ENCODE data around the gene SLC66A1. TPM values are rescaled to one million over a fixed set of nuclear protein-coding genes. Genes with fewer than 3 reads are reported as not detected.

Gene SLC66A1
- total RNA-seq, 1 experiment from 2014 or later, result 22.5 TPM

DNA sequence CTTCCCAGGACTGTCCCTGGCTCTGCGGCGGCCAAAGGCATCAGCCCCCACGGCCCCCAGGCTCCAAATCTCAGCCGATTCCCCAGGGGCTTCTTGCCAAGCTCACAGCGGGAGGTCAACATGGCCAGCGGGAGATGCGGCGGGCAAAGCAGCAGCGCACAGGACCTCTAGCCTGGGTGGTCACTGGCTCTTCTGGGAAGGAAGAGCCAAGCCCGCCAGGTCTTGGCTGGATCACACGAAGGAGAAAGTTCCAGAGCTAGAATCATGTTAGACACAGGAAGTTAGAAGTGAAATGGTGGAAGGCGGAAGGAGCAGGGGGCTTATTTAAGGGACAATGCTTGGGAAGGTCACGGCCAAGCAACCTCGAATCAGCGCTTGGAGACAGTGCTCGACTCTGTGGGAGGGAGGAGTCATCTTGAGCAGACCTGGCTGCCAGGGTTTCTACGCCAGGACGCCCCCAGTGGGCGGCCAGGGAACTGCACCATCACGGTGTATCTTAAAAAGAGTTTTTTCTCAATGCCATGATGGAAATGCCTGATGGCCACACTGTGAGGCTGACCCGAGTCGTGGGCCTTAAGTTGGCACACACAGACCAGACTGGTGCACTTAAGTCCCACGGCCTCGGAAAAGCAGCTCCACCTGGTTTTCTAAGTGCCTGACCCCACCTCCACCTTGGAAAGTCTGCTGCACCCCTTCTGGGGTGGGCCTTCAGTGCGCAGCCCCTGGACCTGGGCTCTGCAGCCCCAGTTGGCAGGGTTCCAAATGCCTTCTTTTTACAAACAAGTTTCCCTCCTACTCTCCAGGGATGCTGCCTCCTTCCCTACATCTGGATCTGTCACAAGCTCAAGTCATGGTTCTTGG is 29.3 kb downstream of the SLC66A1 start:
- Histone ChIP-seq H2BK15ac (ENCODE audit: low read depth, low read length) (no peak overlapping the region), H3K14ac (ENCODE audit: insufficient read depth, low read length) (no peak overlapping the region), H3K79me2 (ENCODE audit: insufficient read depth, low read length) (no peaks in the 10 kb centered on the region), H3K27ac (ENCODE audit: insufficient read length, low read depth, low read length) (no peak overlapping the region), H3K79me1 (ENCODE audit: insufficient read depth, low read depth, low read length, poor library complexity, severe bottlenecking) (no peaks in the 10 kb centered on the region), H3K9ac (ENCODE audit: extremely low read depth, insufficient read length, low read length) (no peak overlapping the region), H3K27me3 (ENCODE audit: insufficient read depth, low read length) (no peaks in the 10 kb centered on the region), H3K9me3 (ENCODE audit: control insufficient read depth, low read depth, low read length) (no peaks in the 10 kb centered on the region), H2BK20ac (ENCODE audit: low read depth, low read length, poor library complexity, severe bottlenecking) (no peak overlapping the region), H3K4me2 (ENCODE audit: insufficient read depth, insufficient read length, low read length) (no peak overlapping the region), H3K23ac (ENCODE audit: insufficient read length, low read depth, low read length) (no peak overlapping the region), H3K56ac (ENCODE audit: insufficient read length, low read depth, low read length) (no peak overlapping the region), H3K4ac (ENCODE audit: low read depth, low read length) (no peak overlapping the region), H4K8ac (replicated peaks; ENCODE audit: insufficient read length, low read depth, low read length) (no peak overlapping the region), H4K20me1 (ENCODE audit: control insufficient read depth, insufficient read depth, insufficient read length) (no peaks in the 10 kb centered on the region), H3K23me2 (ENCODE audit: insufficient read length, low read depth, low read length, poor library complexity, severe bottlenecking) (no peaks in the 10 kb centered on the region), H2BK120ac (ENCODE audit: low read depth, low read length, poor library complexity, severe bottlenecking) (no peak overlapping the region), H3K18ac (ENCODE audit: insufficient read length, low read depth, low read length) (no peak overlapping the region), H3T11ph (ENCODE audit: low read length) (no peak overlapping the region), H2AFZ (ENCODE audit: low read length) (no peak overlapping the region), H3K4me1 (ENCODE audit: insufficient read depth, low read length) (peaks cover 2% of the 10 kb centered on the region; the same call in 1 of the 2 replicates), H2BK12ac (ENCODE audit: insufficient read length, low read depth, low read length) (no peak overlapping the region), H4K91ac (ENCODE audit: insufficient read length, low read depth, low read length) (no peak overlapping the region), H2AK5ac (ENCODE audit: insufficient read length, low read length) (no peak overlapping the region), H2BK5ac (ENCODE audit: insufficient read length, low read length) (no peak overlapping the region), H4K5ac (ENCODE audit: insufficient read length, low read depth, low read length) (no peak overlapping the region)
- H3K27ac Mint-ChIP-seq, result peak overlapping the region in 2 of 3 experiments; percentile 30 to 38; a peak in 4 of 7 replicates
- no peaks in the 10 kb centered on the region for H3K9me3 Mint-ChIP-seq
- no peaks in the 10 kb centered on the region; the same call in 1 of the 2 replicates for H3K27me3 Mint-ChIP-seq (ENCODE audit: low read depth)
- TF ChIP-seq, protein P1, sequence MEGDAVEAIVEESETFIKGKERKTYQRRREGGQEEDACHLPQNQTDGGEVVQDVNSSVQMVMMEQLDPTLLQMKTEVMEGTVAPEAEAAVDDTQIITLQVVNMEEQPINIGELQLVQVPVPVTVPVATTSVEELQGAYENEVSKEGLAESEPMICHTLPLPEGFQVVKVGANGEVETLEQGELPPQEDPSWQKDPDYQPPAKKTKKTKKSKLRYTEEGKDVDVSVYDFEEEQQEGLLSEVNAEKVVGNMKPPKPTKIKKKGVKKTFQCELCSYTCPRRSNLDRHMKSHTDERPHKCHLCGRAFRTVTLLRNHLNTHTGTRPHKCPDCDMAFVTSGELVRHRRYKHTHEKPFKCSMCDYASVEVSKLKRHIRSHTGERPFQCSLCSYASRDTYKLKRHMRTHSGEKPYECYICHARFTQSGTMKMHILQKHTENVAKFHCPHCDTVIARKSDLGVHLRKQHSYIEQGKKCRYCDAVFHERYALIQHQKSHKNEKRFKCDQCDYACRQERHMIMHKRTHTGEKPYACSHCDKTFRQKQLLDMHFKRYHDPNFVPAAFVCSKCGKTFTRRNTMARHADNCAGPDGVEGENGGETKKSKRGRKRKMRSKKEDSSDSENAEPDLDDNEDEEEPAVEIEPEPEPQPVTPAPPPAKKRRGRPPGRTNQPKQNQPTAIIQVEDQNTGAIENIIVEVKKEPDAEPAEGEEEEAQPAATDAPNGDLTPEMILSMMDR (conservative IDR thresholded peaks at IDR 0.05), result peak; percentile 92
- peak overlapping the region in 1 of 2 experiments; percentile 1; a peak in 1 of 5 replicates for H3K4me3 Mint-ChIP-seq
- H3K36me3 Mint-ChIP-seq (ENCODE audit: insufficient read depth in 1 of 3, low read depth in 3 of 3), result peaks cover 15 to 58% (median 26%) of the 10 kb centered on the region in 3 experiments
- WGBS (ENCODE audit: extremely low coverage, insufficient read length, low lambda C conversion rate), result no CpG with 5 or more reads among the region's 25 CpGs
- H3K4me1 Mint-ChIP-seq, result peaks cover 22 to 35% of the 10 kb centered on the region in 2 experiments
- peak; percentile 91 for DNase-seq
